Common myeloid progenitor, CD34-positive (primary cell): ENCODE results near the gene ACTR3C.

ENCODE experiments used
- CTCF ChIA-PET: fragments of 350-600 bp; sonication (Branson Sonifier 250); formaldehyde crosslinking; loops from one replicate; lab custom pipeline; 2021; ENCODE audit warnings: antibody characterized with exemption; lab: Charles Lee
- POLR2A ChIA-PET: fragments of 350-600 bp; sonication (Branson Sonifier 250); formaldehyde crosslinking; loops from one replicate; lab custom pipeline; 2021; ENCODE audit warnings: antibody characterized with exemption; lab: Charles Lee
- DNase-seq, 3 donors: peaks; one replicate each; pipeline versions ENCODE4 v3.0.0 to v3.0.0-alpha.2; 2013
- H3K27ac ChIP-seq, 2 experiments: 1 replicate in 1 of 2; 2 replicates in 1 of 2; pipeline ENCODE4 v1.7.0; 2013; ENCODE audit warnings: inconsistent platforms in 2 of 2, low read length in 2 of 2, mild to moderate bottlenecking in 2 of 2, low read depth in 1 of 2, moderate library complexity in 1 of 2; ENCODE audit not compliant: severe bottlenecking in 2 of 2, insufficient read depth in 1 of 2, poor library complexity in 1 of 2
- H3K27me3 ChIP-seq, 5 experiments: replicated peaks in 2 of 5; 1 replicate in 3 of 5; 2 replicates in 2 of 5; pipeline versions ENCODE4 v1.6.1 to v1.7.0; 2013; ENCODE audit warnings: low read length in 4 of 5, mild to moderate bottlenecking in 2 of 5, moderate library complexity in 2 of 5, inconsistent platforms in 1 of 5; ENCODE audit not compliant: insufficient read depth in 5 of 5, control insufficient read depth in 4 of 5
- H3K36me3 ChIP-seq, 4 experiments: 1 replicate in 2 of 4; 2 replicates in 2 of 4; pipeline versions ENCODE4 v1.6.1 to v1.7.0; 2013; ENCODE audit warnings: low read length in 3 of 4, control low read depth in 1 of 4, mild to moderate bottlenecking in 1 of 4; ENCODE audit not compliant: control insufficient read depth in 4 of 4, insufficient read depth in 4 of 4
- H3K4me1 ChIP-seq, 4 experiments: 1 replicate in 3 of 4; 2 replicates in 1 of 4; pipeline versions ENCODE4 v1.6.1 to v1.7.1; 2013; ENCODE audit warnings: low read length in 3 of 4, mild to moderate bottlenecking in 3 of 4, control low read depth in 1 of 4, inconsistent platforms in 1 of 4, moderate library complexity in 1 of 4; ENCODE audit not compliant: control insufficient read depth in 4 of 4, insufficient read depth in 4 of 4; ENCODE audit errors: control extremely low read depth in 1 of 4
- H3K4me3 ChIP-seq, 7 experiments: 1 replicate in 4 of 7; 2 replicates in 3 of 7; pipeline versions ENCODE4 v1.5.1 to v1.7.0; 2013; ENCODE audit warnings: mild to moderate bottlenecking in 7 of 7, low read length in 6 of 7, moderate library complexity in 6 of 7, inconsistent platforms in 2 of 7, low read depth in 2 of 7, control low read depth in 1 of 7; ENCODE audit not compliant: insufficient read depth in 4 of 7, control insufficient read depth in 1 of 7; ENCODE audit errors: extremely low read depth in 1 of 7
- H3K9me3 ChIP-seq, 5 experiments: 1 replicate in 4 of 5; 2 replicates in 1 of 5; pipeline versions ENCODE4 v1.6.1 to v1.7.1; 2013; ENCODE audit warnings: low read length in 4 of 5, mild to moderate bottlenecking in 2 of 5, inconsistent platforms in 1 of 5, low read depth in 1 of 5, moderate library complexity in 1 of 5; ENCODE audit not compliant: control insufficient read depth in 4 of 5, insufficient read depth in 2 of 5; ENCODE audit errors: control extremely low read depth in 1 of 5
- WGBS: methylation state at CpG from one replicate; pipeline ENCODE4 v1.1.5; 2013; ENCODE audit not compliant: insufficient coverage; 5-methylcytosine and 5-hydroxymethylcytosine counted together

Gene ACTR3C

DNA sequence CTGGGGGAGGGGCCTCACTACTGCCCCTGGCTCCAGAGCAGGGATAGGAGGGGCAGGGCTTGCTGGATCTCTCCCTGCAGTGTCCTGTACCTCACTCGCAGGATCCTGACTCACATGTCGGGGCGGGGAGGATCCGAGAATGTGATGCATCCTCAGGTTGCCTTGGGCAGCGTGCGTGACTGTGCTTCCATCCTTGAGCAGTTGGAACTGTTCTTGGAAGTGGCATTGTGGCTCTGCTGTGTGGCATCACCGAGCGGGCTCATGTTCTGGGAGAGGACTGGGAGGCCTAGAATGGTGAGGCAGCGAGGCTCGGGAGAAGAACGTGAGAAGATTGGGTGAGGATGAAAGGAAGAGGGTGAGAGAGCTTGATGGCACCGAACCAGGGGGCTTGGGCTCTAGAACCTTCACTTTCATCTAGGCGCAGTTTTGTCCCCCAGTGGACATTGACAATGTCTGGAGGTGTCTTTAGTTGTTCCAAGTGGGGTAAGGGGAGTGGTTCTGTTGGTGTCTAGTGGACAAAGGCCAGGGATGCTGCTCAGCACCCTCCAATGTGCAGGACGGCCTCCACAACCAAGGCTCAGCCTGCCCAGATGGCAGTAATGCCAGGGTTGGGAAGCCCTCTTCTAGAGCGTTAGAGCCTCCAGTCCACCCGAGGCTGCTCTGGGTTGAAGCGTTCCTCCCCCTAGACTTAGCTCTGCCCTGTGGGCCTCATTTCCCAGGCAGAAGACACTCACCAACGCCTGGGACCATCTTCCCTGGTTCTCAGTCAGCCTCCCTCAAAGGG, 9.7 kb upstream of the ACTR3C start:
- Histone ChIP-seq H3K27ac (no peak overlapping the region), H3K36me3 (peaks cover 7 to 59% (median 45%) of the 10 kb centered on the region in 4 experiments), H3K4me3 (no peak overlapping the region), H3K27me3 (no peaks in the 10 kb centered on the region), H3K4me1 (no peaks in the 10 kb centered on the region), H3K9me3 (no peaks in the 10 kb centered on the region)
- POLR2A ChIA-PET = no interaction called here
- CTCF ChIA-PET = no interaction called here
- 98% methylated on average over 15 of the region's 18 CpGs for WGBS
- no peak for DNase-seq

DNA sequence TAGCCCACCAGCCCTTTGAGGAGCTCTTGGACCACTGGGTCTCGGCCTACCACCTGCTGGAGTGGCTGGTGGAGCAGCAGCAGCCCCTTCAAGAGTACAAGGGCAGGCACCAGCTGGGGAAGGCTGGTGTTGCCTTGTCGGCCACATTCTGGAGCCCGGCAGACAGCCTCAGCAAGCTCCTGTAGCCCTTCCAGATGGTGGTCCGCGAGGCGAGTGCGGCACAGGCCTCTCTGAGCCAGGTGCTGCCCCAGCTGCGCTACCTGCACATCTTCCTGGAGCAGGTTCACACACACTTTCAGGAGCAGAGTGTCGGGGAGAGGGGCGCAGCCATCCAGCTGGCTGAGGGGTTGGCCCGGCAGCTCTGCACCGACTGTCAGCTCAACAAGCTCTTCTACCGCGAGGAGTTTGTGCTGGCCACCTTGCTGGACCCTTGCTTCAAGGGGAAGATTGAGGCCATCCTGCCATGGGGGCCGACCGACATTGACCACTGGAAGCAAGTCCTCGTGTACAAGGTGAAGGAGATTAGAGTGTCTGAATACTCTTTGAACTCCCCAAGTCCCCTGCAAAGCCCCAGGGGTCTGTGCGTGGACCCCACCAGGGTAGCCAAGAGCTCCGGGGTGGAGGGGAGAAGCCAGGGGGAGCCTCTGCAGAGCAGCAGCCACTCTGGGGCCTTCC, 7.0 kb upstream of the ACTR3C start:
- ChIA-PET POLR2A (no interaction called here), CTCF (interaction anchor here (0.6 to 1.3 kb wide), 4 partner anchors 13 to 119 kb away, joined by 3 read pairs; no protein-coding TSS in a partner anchor)
- Histone ChIP-seq H3K36me3 (peaks cover 16 to 66% (median 52%) of the 10 kb centered on the region in 4 experiments), H3K4me3 (no peak overlapping the region), H3K27ac (no peak overlapping the region), H3K9me3 (no peaks in the 10 kb centered on the region), H3K4me1 (peaks cover 0 to under 1% (median 0%) of the 10 kb centered on the region in 4 experiments), H3K27me3 (no peaks in the 10 kb centered on the region)
- 98% methylated on average over 16 of the region's 19 CpGs for WGBS
- no peak for DNase-seq

GRCh38 chr7:150329331-150330120, 6.2 kb upstream of the ACTR3C start:
- CTCF ChIA-PET = interaction anchor here (0.6 to 1.3 kb wide), 5 partner anchors 13 to 120 kb away, joined by 3 to 4 read pairs (median 3); no protein-coding TSS in a partner anchor

DNA sequence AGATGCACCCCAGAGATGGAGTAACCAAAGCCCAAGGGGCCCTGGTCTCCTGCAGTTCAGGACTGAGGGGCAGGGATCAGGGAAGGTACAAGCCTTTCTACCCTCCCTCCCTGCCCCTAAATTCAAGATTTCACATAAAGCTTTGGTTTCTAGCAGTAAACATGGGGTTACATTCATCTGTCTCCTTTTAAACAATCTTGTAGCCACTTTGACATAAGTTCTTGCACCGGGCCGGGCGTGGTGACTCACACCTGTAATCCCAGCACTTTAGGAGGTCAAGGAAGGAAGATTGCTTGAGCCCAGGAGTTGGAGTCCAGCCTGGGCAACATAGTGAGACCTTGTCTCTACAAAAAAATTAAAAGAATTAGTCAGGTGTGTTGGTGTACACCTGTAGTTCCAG, 4.0 kb upstream of the ACTR3C start:
- ChIA-PET POLR2A (no interaction called here), CTCF (no interaction called here)
- Histone ChIP-seq H3K4me1 (peaks cover 4 to 31% (median 24%) of the 10 kb centered on the region in 4 experiments), H3K36me3 (peaks cover 16 to 65% (median 49%) of the 10 kb centered on the region in 4 experiments), H3K9me3 (no peaks in the 10 kb centered on the region), H3K27ac (no peak overlapping the region), H3K4me3 (no peak overlapping the region), H3K27me3 (no peaks in the 10 kb centered on the region)
- no peak for DNase-seq
- WGBS = 100% methylated on average over 1 of the region's 3 CpGs

More at GRCh38 chr7:150329331-150330120, 6.2 kb upstream of the ACTR3C start:
- H3K27me3 ChIP-seq = no peaks in the 10 kb centered on the region
- no peak overlapping the region for H3K27ac ChIP-seq
- H3K36me3 ChIP-seq = peaks cover 16 to 69% (median 54%) of the 10 kb centered on the region in 4 experiments
- 97% methylated on average over 15 of the region's 22 CpGs for whole genome bisulfite sequencing
- no peak overlapping the region for H3K4me3 ChIP-seq
- H3K9me3 ChIP-seq = no peaks in the 10 kb centered on the region
- no peak for DNase-seq
- H3K4me1 ChIP-seq = peaks cover 0 to 9% (median 3%) of the 10 kb centered on the region in 4 experiments
- POLR2A ChIA-PET = no interaction called here

DNA sequence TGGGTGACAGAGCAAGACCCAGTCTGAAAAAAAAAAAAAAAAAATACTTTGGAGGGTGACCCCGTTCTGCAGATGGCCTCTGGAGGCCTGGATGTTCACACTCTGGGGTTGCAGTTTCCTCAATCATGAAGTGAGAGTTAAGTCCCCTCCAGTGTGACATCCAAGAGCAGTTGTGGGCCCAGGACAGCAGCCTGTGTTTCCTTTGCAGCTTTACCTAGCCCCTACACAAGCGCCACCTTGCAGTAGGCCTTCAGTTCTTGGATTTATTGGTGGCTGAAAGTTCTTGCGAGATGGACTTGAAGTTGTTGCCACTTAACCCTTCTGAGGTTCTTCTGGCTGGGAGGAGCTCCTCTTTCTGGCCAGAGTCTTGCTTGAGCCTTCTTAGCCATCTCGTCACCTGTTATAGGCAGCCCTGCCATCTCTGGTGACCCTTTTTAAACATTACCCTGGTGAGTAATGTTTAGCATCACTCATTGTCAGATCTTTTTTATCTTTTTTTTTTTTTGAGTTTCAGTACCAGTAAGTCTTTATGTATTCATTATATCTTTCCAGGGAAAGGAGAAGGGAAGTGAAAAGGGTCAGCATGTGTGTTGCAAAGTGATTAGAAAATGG, 3.4 kb upstream of the ACTR3C start:
- Histone ChIP-seq H3K4me1 (peaks cover 4 to 36% (median 30%) of the 10 kb centered on the region in 4 experiments), H3K9me3 (no peaks in the 10 kb centered on the region), H3K27me3 (no peaks in the 10 kb centered on the region), H3K27ac (no peak overlapping the region), H3K36me3 (peaks cover 16 to 62% (median 48%) of the 10 kb centered on the region in 4 experiments), H3K4me3 (no peak overlapping the region)
- WGBS = 100% methylated on average over 4 of the region's 4 CpGs
- ChIA-PET POLR2A (interaction anchor here (0.7 kb wide), 1 partner anchor 337 kb away, joined by 5 read pairs; no protein-coding TSS in a partner anchor), CTCF (interaction anchor here (1.3 to 1.8 kb wide), 5 partner anchors 9 to 31 kb away, joined by 3 to 5 read pairs (median 4); no protein-coding TSS in a partner anchor)
- no peak for DNase-seq

GRCh38 chr7:150325901-150326300, 2.6 kb upstream of the ACTR3C start:
- H3K27me3 ChIP-seq = no peaks in the 10 kb centered on the region
- H3K4me3 ChIP-seq = no peak overlapping the region
- DNase-seq = no peak
- POLR2A ChIA-PET = interaction anchor here (0.7 kb wide), 1 partner anchor 338 kb away, joined by 5 read pairs; no protein-coding TSS in a partner anchor
- H3K4me1 ChIP-seq = peaks cover 4 to 39% (median 33%) of the 10 kb centered on the region in 4 experiments
- no peak overlapping the region for H3K27ac ChIP-seq
- no peaks in the 10 kb centered on the region for H3K9me3 ChIP-seq
- peaks cover 16 to 55% (median 42%) of the 10 kb centered on the region in 4 experiments for H3K36me3 ChIP-seq
- 97% methylated on average over 3 of the region's 6 CpGs for WGBS
- CTCF ChIA-PET = interaction anchor here (1.3 to 1.8 kb wide), 5 partner anchors 9 to 32 kb away, joined by 3 to 5 read pairs (median 4); no protein-coding TSS in a partner anchor
